ENCODE data around the gene MYO3B. TPM values are rescaled to one million over a fixed set of nuclear protein-coding genes. Genes with fewer than 3 reads are reported as not detected.

MYO3B gene
- total and polyA plus RNA-seq, 2 of the 8 experiments (the other 6 are each of a cell fraction or from before 2014, with no cell fraction given) = 0.17 to 0.19 TPM

- Histone ChIP-seq H4K8ac (ENCODE audit: extremely low read depth, insufficient read depth, low read length) (no peak overlapping the region), H3K23me2 (ENCODE audit: low read depth, low read length) (no peaks in the 10 kb centered on the region), H4K5ac (ENCODE audit: insufficient read length, low read depth, low read length) (no peak overlapping the region), H3K79me1 (ENCODE audit: low read depth, low read length) (no peaks in the 10 kb centered on the region), H3K27me3 (replicated peaks in 1 of 4; ENCODE audit: control insufficient read depth in 3 of 4, extremely low read depth in 1 of 4, insufficient read depth in 3 of 4, low read length in 3 of 4) (no peaks in the 10 kb centered on the region), H3K36me3 (ENCODE audit: control insufficient read depth in 2 of 4, insufficient read depth in 4 of 4, low read length in 3 of 4) (no peaks in the 10 kb centered on the region), H2AFZ (ENCODE audit: low read length) (no peak overlapping the region), H2BK12ac (ENCODE audit: low read depth, low read length) (no peak overlapping the region), H3K4me1 (replicated peaks in 1 of 4; ENCODE audit: control insufficient read depth in 3 of 4, insufficient read depth in 4 of 4, low read length in 3 of 4) (peaks cover 0 to 5% (median 0%) of the 10 kb centered on the region in 4 experiments; a peak in 1 of 7 replicates), H3K4me3 (ENCODE audit: extremely low read depth in 1 of 4, insufficient read depth in 2 of 4, low read depth in 3 of 4, low read length in 4 of 4) (no peak overlapping the region), H2BK120ac (replicated peaks; ENCODE audit: low read depth, low read length) (no peak overlapping the region), H2BK5ac (ENCODE audit: low read depth, low read length) (no peak overlapping the region), H3K9ac (replicated peaks in 1 of 4; ENCODE audit: extremely low read depth in 1 of 4, low read depth in 3 of 4, low read length in 3 of 4) (no peak overlapping the region), H2BK15ac (ENCODE audit: low read length) (no peak overlapping the region), H2AK5ac (ENCODE audit: low read depth, low read length) (no peak overlapping the region), H3K9me3 (ENCODE audit: insufficient read depth in 2 of 2, low read depth in 1 of 2, low read length in 1 of 2) (no peaks in the 10 kb centered on the region), H3K79me2 (ENCODE audit: control insufficient read depth in 1 of 2, insufficient read depth in 2 of 2, low read length in 2 of 2) (no peaks in the 10 kb centered on the region), H3K14ac (ENCODE audit: insufficient read length) (no peak overlapping the region), H3K27ac (ENCODE audit: low read depth, low read length) (no peak overlapping the region), H3K18ac (ENCODE audit: extremely low read depth, low read length) (no peak overlapping the region), H4K91ac (replicated peaks; ENCODE audit: insufficient read length, low read length) (no peak overlapping the region), H3K4ac (replicated peaks; ENCODE audit: insufficient read length, low read depth, low read length) (no peak overlapping the region), H3K56ac (replicated peaks; ENCODE audit: insufficient read length, low read depth, low read length) (no peak overlapping the region), H3K4me2 (ENCODE audit: insufficient read depth in 1 of 2, low read depth in 2 of 2, low read length in 2 of 2) (no peak overlapping the region), H4K20me1 (replicated peaks in 1 of 2; ENCODE audit: control insufficient read depth in 1 of 2, insufficient read depth in 2 of 2, low read length in 2 of 2) (no peaks in the 10 kb centered on the region), H2BK20ac (ENCODE audit: low read length) (no peak overlapping the region), H3K23ac (ENCODE audit: insufficient read length) (no peak overlapping the region)
- POLR2A ChIA-PET (ENCODE audit: partially characterized antibody) = no interaction called here
- CTCF ChIA-PET (ENCODE audit: partially characterized antibody) = interaction anchor here (0.6 to 1.6 kb wide), 4 partner anchors 14 to 156 kb away, joined by 3 read pairs; no protein-coding TSS in a partner anchor
- no peak for FAIRE-seq
- TF ChIP-seq RFX5 (IDR thresholded peaks at IDR 0.05; ENCODE audit: borderline replicate concordance, low read depth, low read length) (no peak), SIRT6 (IDR thresholded peaks at IDR 0.05; ENCODE audit: low read length) (no peak), MAX (IDR thresholded peaks at IDR 0.05) (no peak), FOSL1 (IDR thresholded peaks at IDR 0.05; ENCODE audit: insufficient read depth, low read depth, low read length) (no peak), JUND (IDR thresholded peaks at IDR 0.05; ENCODE audit: low read length) (no peak), TCF12 (IDR thresholded peaks at IDR 0.05; ENCODE audit: low read depth, low read length) (no peak), BRCA1 (IDR thresholded peaks at IDR 0.05; ENCODE audit: low read depth, low read length) (no peak), EP300 (IDR thresholded peaks at IDR 0.05; ENCODE audit: borderline replicate concordance in 1 of 2, low read depth in 2 of 2, low read length in 2 of 2) (no peak), TEAD4 (IDR thresholded peaks at IDR 0.05; ENCODE audit: low read depth, low read length) (no peak), HDAC6 (IDR thresholded peaks at IDR 0.05; ENCODE audit: low read depth, low read length) (no peak)
- 95% methylated on average over 4 of the region's 4 CpGs; no CpG with 5 or more reads in 1 of the 2 experiments for WGBS, 2 experiments (ENCODE audit: extremely low coverage in 1 of 2, insufficient coverage in 1 of 2, insufficient read length in 1 of 2, insufficient replicate concordance in 2 of 2, low coverage in 1 of 2, low lambda C conversion rate in 2 of 2, missing lambda C conversion rate in 1 of 2)
- no peak for DNase-seq (ENCODE audit: low read depth in 1 of 2, low spot score in 2 of 2)
These were observed 15.7 kb upstream of the MYO3B start for GRCh38 chr2:170162271-170162632.
